H9 (cell line): ENCODE measurements around the gene TFF1. TPM values are rescaled to one million over a fixed set of nuclear protein-coding genes. Genes with fewer than 3 reads are reported as not detected.

Source experiments
- DNase-seq: peaks from one replicate; pipeline ENCODE4 v3.0.0-alpha.2; 2017
- H2AFZ ChIP-seq: one replicate; pipeline ENCODE4 v1.6.1; 2013; ENCODE audit warnings: mild to moderate bottlenecking, low read length, control low read depth, moderate library complexity
- H2AK5ac ChIP-seq: 2 replicates; pipeline ENCODE4 v1.6.1; 2013; ENCODE audit warnings: low read length, control low read depth, mixed read lengths; ENCODE audit not compliant: insufficient read length
- H2BK120ac ChIP-seq: one replicate; pipeline ENCODE4 v1.6.1; 2013; ENCODE audit warnings: low read depth, mild to moderate bottlenecking, low read length, control low read depth, inconsistent platforms; ENCODE audit not compliant: poor library complexity, severe bottlenecking
- H2BK12ac ChIP-seq: 2 replicates; pipeline ENCODE4 v1.6.1; 2013; ENCODE audit warnings: low read length, control low read depth, mixed read lengths, low read depth; ENCODE audit not compliant: insufficient read length
- H2BK15ac ChIP-seq: 2 replicates; pipeline ENCODE4 v1.6.1; 2013; ENCODE audit warnings: low read depth, low read length, control low read depth
- H2BK20ac ChIP-seq: one replicate; pipeline ENCODE4 v1.6.1; 2013; ENCODE audit warnings: low read depth, mild to moderate bottlenecking, low read length, control low read depth, inconsistent platforms; ENCODE audit not compliant: poor library complexity, severe bottlenecking
- H2BK5ac ChIP-seq: 2 replicates; pipeline ENCODE4 v1.6.1; 2013; ENCODE audit warnings: low read length, control low read depth, mixed read lengths; ENCODE audit not compliant: insufficient read length
- H3K14ac ChIP-seq: 2 replicates; pipeline ENCODE4 v1.6.1; 2013; ENCODE audit warnings: low read length, control low read depth; ENCODE audit not compliant: insufficient read depth
- H3K18ac ChIP-seq: 2 replicates; pipeline ENCODE4 v1.6.1; 2013; ENCODE audit warnings: low read depth, mild to moderate bottlenecking, mixed read lengths, low read length, control low read depth; ENCODE audit not compliant: insufficient read length
- H3K23ac ChIP-seq: 2 replicates; pipeline ENCODE4 v1.6.1; 2013; ENCODE audit warnings: low read length, control low read depth, mixed read lengths, low read depth; ENCODE audit not compliant: insufficient read length
- H3K23me2 ChIP-seq: 2 replicates; pipeline ENCODE4 v1.6.1; 2013; ENCODE audit warnings: low read depth, mild to moderate bottlenecking, mixed read lengths, low read length, control low read depth; ENCODE audit not compliant: insufficient read length, poor library complexity, severe bottlenecking
- H3K27ac ChIP-seq: 2 replicates; pipeline ENCODE4 v1.5.1; 2013; ENCODE audit warnings: low read length, control low read depth, mixed read lengths, low read depth; ENCODE audit not compliant: insufficient read length
- H3K27me3 ChIP-seq: 2 replicates; pipeline ENCODE4 v1.6.1; 2013; ENCODE audit warnings: low read length, control low read depth, inconsistent platforms; ENCODE audit not compliant: insufficient read depth
- H3K4ac ChIP-seq: 2 replicates; pipeline ENCODE4 v1.6.1; 2013; ENCODE audit warnings: low read depth, mild to moderate bottlenecking, control low read depth, inconsistent platforms, low read length, moderate library complexity
- H3K4me1 ChIP-seq: 2 replicates; pipeline ENCODE4 v1.6.1; 2013; ENCODE audit warnings: low read length, control low read depth, inconsistent platforms; ENCODE audit not compliant: insufficient read depth
- H3K4me2 ChIP-seq: 2 replicates; pipeline ENCODE4 v1.6.1; 2013; ENCODE audit warnings: low read length, control low read depth, mixed read lengths; ENCODE audit not compliant: insufficient read length, insufficient read depth
- H3K56ac ChIP-seq: 2 replicates; pipeline ENCODE4 v1.6.1; 2013; ENCODE audit warnings: low read depth, mild to moderate bottlenecking, mixed read lengths, low read length, control low read depth; ENCODE audit not compliant: insufficient read length
- H3K79me1 ChIP-seq: 2 replicates; pipeline ENCODE4 v1.6.1; 2013; ENCODE audit warnings: low read depth, mild to moderate bottlenecking, moderate library complexity, low read length, control low read depth, inconsistent platforms; ENCODE audit not compliant: insufficient read depth, poor library complexity, severe bottlenecking
- H3K79me2 ChIP-seq: 2 replicates; pipeline ENCODE4 v1.6.1; 2013; ENCODE audit warnings: low read length, control low read depth, inconsistent platforms; ENCODE audit not compliant: insufficient read depth
- H3K9ac ChIP-seq: 2 replicates; pipeline ENCODE4 v1.6.1; 2013; ENCODE audit warnings: low read length, control low read depth, mixed read lengths; ENCODE audit not compliant: insufficient read length; ENCODE audit errors: extremely low read depth
- H3K9me3 ChIP-seq: one replicate; pipeline ENCODE4 v1.6.1; 2013; ENCODE audit warnings: low read depth, low read length, inconsistent platforms; ENCODE audit not compliant: control insufficient read depth
- H3T11ph ChIP-seq: one replicate; pipeline ENCODE4 v1.6.1; 2013; ENCODE audit warnings: mild to moderate bottlenecking, low read length, control low read depth, inconsistent platforms
- H4K20me1 ChIP-seq: one replicate; pipeline ENCODE4 v1.6.1; 2013; ENCODE audit not compliant: control insufficient read depth, insufficient read length, insufficient read depth
- H4K5ac ChIP-seq: 2 replicates; pipeline ENCODE4 v1.6.1; 2013; ENCODE audit warnings: low read depth, mild to moderate bottlenecking, mixed read lengths, low read length, control low read depth; ENCODE audit not compliant: insufficient read length
- H4K8ac ChIP-seq: replicated peaks from 2 replicates; pipeline ENCODE4 v1.6.1; 2013; ENCODE audit warnings: low read length, control low read depth, mixed read lengths, low read depth; ENCODE audit not compliant: insufficient read length
- H4K91ac ChIP-seq: 2 replicates; pipeline ENCODE4 v1.6.1; 2013; ENCODE audit warnings: low read depth, mild to moderate bottlenecking, moderate library complexity, mixed read lengths, low read length, control low read depth; ENCODE audit not compliant: insufficient read length
- H3K27ac Mint-ChIP-seq, 3 experiments: 2 replicates in 2 of 3; 3 replicates in 1 of 3; pipeline ENCODE4 v1.8.0; 2020 to 2021; ENCODE audit warnings: mixed read lengths in 3 of 3, mild to moderate bottlenecking in 1 of 3, moderate library complexity in 1 of 3
- H3K27me3 Mint-ChIP-seq: 2 replicates; pipeline ENCODE4 v1.8.0; 2021; ENCODE audit warnings: low read depth, mild to moderate bottlenecking, moderate library complexity, mixed read lengths
- H3K36me3 Mint-ChIP-seq, 3 experiments: 2 replicates in 2 of 3; 3 replicates in 1 of 3; pipeline ENCODE4 v1.8.0; 2020 to 2021; ENCODE audit warnings: low read depth in 3 of 3, mixed read lengths in 3 of 3; ENCODE audit not compliant: insufficient read depth in 1 of 3
- H3K4me1 Mint-ChIP-seq, 2 experiments: 2 replicates each; pipeline ENCODE4 v1.8.0; 2020; ENCODE audit warnings: mixed read lengths in 2 of 2
- H3K4me3 Mint-ChIP-seq, 2 experiments: 2 replicates in 1 of 2; 3 replicates in 1 of 2; pipeline ENCODE4 v1.8.0; 2020 to 2021; ENCODE audit warnings: mild to moderate bottlenecking in 2 of 2, mixed read lengths in 2 of 2, moderate library complexity in 1 of 2
- H3K9me3 Mint-ChIP-seq, 2 experiments: 2 replicates in 1 of 2; 3 replicates in 1 of 2; pipeline ENCODE4 v1.8.0; 2020; ENCODE audit warnings: mild to moderate bottlenecking in 2 of 2, mixed read lengths in 2 of 2, moderate library complexity in 1 of 2
- CTCF ChIP-seq: fragments of 200-600 bp; sonication (generic); conservative IDR thresholded peaks from 3 replicates; pipeline ENCODE4 v1.8.0; 2021; ENCODE audit warnings: antibody characterized with exemption, mild to moderate bottlenecking
- WGBS: extraction: QIAGEN DNeasy Blood & Tissue Kit; methylation state at CpG from one replicate; pipeline ENCODE4 v1.1.7; 2013; ENCODE audit warnings: missing lambda C conversion rate, low lambda C conversion rate, mixed read lengths; ENCODE audit not compliant: insufficient read length; ENCODE audit errors: extremely low coverage; 5-methylcytosine and 5-hydroxymethylcytosine counted together
- total RNA-seq: library from RNA; stranded (reverse); gene quantifications from 2 replicates; pipeline ENCODE4 v1.2.1, GENCODE V29; 2021

Gene TFF1
- total RNA-seq, 1 experiment from 2014 or later, result not detected

- no peak overlapping the region for H2BK12ac ChIP-seq
- H4K5ac ChIP-seq, result no peak overlapping the region
- no peak for DNase-seq
- H2AFZ ChIP-seq, result no peak overlapping the region
- no peak overlapping the region for H3K27ac ChIP-seq
- no peak overlapping the region for H3K18ac ChIP-seq
- H3K4me2 ChIP-seq, result no peak overlapping the region
- H3K4me3 Mint-ChIP-seq, result no peak overlapping the region
- H2BK15ac ChIP-seq, result no peak overlapping the region
- peaks cover 5 to 6% of the 10 kb centered on the region in 2 experiments; a peak in 2 of 4 replicates for H3K4me1 Mint-ChIP-seq
- H3K27me3 Mint-ChIP-seq, result peaks cover 2% of the 10 kb centered on the region; the same call in 1 of the 2 replicates
- H3K14ac ChIP-seq, result no peak overlapping the region
- no peak overlapping the region for H3K56ac ChIP-seq
- H3T11ph ChIP-seq, result no peak overlapping the region
- H3K27ac Mint-ChIP-seq, result no peak overlapping the region; a peak in 1 of 7 replicates
- no peaks in the 10 kb centered on the region for H3K23me2 ChIP-seq
- no peak overlapping the region for H3K4ac ChIP-seq
- H3K36me3 Mint-ChIP-seq, result peaks cover 3 to 5% (median 4%) of the 10 kb centered on the region in 3 experiments; a peak in 6 of 7 replicates
- no peak overlapping the region for H2AK5ac ChIP-seq
- no peak overlapping the region for H3K23ac ChIP-seq
- WGBS, result no CpG with 5 or more reads among the region's 3 CpGs
- no peaks in the 10 kb centered on the region for H3K27me3 ChIP-seq
- no peaks in the 10 kb centered on the region for H3K9me3 ChIP-seq
- H2BK5ac ChIP-seq, result no peak overlapping the region
- no peaks in the 10 kb centered on the region for H3K4me1 ChIP-seq
- TF ChIP-seq CTCF, result no peak
- no peak overlapping the region for H2BK120ac ChIP-seq
- H3K9ac ChIP-seq, result no peak overlapping the region
- H4K91ac ChIP-seq, result no peak overlapping the region
- H2BK20ac ChIP-seq, result no peak overlapping the region
- no peak overlapping the region for H4K8ac ChIP-seq
- H3K79me2 ChIP-seq, result no peaks in the 10 kb centered on the region
- peaks cover 9 to 18% of the 10 kb centered on the region in 2 experiments for H3K9me3 Mint-ChIP-seq
- H4K20me1 ChIP-seq, result no peaks in the 10 kb centered on the region
- H3K79me1 ChIP-seq, result no peaks in the 10 kb centered on the region
These were observed 9.0 kb downstream of the TFF1 start for GRCh38 chr21:42357307-42357706.
